MCF 10A (cell line): ENCODE data around the gene ARHGEF39. TPM values are rescaled to one million over a fixed set of nuclear protein-coding genes. Genes with fewer than 3 reads are reported as not detected.
"Not testable (repeated sequence)": the region's sequence is repeated elsewhere in the genome, so short reads cannot be mapped to it uniquely, and the experiment has no call there.

ENCODE experiments used
- BruUV-seq: library from RNA; stranded (reverse); fragments of 400-500 nt; replicated peaks from 2 replicates; lab custom pipeline; 2021; lab: Mats Ljungman, UMichigan
- CTCF ChIA-PET: fragments of 300-600 bp; sonication (Branson Sonifier 250); formaldehyde crosslinking; extraction: SDS; loops from one replicate; lab custom pipeline; 2021; ENCODE audit warnings: antibody characterized with exemption, inconsistent platforms; lab: Yijun Ruan, JAX
- POLR2A ChIA-PET: fragments of 300-600, 350-650 bp; sonication (Branson Sonifier 250); formaldehyde crosslinking; extraction: SDS; loops from one replicate; lab custom pipeline; 2020; ENCODE audit warnings: antibody characterized with exemption, inconsistent platforms; lab: Yijun Ruan, JAX
- DNase-seq: peaks from one replicate; pipeline ENCODE4 v3.0.0-alpha.2; 2018; ENCODE audit not compliant: unreplicated experiment
- H3K27ac Mint-ChIP-seq: one replicate; pipeline ENCODE4 v1.8.0; 2022; ENCODE audit warnings: mild to moderate bottlenecking, low read depth, mixed read lengths; ENCODE audit not compliant: unreplicated experiment
- H3K27me3 Mint-ChIP-seq: one replicate; pipeline ENCODE4 v1.8.0; 2022; ENCODE audit warnings: mixed read lengths; ENCODE audit not compliant: insufficient read depth, unreplicated experiment
- H3K36me3 Mint-ChIP-seq: one replicate; pipeline ENCODE4 v1.8.0; 2022; ENCODE audit warnings: mild to moderate bottlenecking, moderate library complexity, mixed read lengths; ENCODE audit not compliant: insufficient read depth, unreplicated experiment
- H3K4me1 Mint-ChIP-seq: one replicate; pipeline ENCODE4 v1.8.0; 2022; ENCODE audit warnings: mixed read lengths; ENCODE audit not compliant: insufficient read depth, unreplicated experiment
- H3K4me3 Mint-ChIP-seq: one replicate; pipeline ENCODE4 v1.8.0; 2022; ENCODE audit warnings: mild to moderate bottlenecking, moderate library complexity, mixed read lengths; ENCODE audit not compliant: unreplicated experiment
- H3K9me3 Mint-ChIP-seq: one replicate; pipeline ENCODE4 v1.8.0; 2022; ENCODE audit warnings: mixed read lengths; ENCODE audit not compliant: unreplicated experiment
- intact Hi-C: fragments of 100-400 bp; cut with micrococcal nuclease; formaldehyde crosslinking; loops from 2 replicates; pipeline ENCODE4 v1.14.1; 2022
- total RNA-seq: library from RNA; stranded (reverse); gene quantifications from 2 replicates; pipeline ENCODE4 v1.2.3, GENCODE V29; 2022
- TF ChIP-seq, protein P1 (sequence below): fragments of 200-600 bp; IDR thresholded peaks from one replicate; pipeline ENCODE4 v1.8.0; 2022; ENCODE audit warnings: antibody characterized with exemption, mild to moderate bottlenecking; ENCODE audit not compliant: unreplicated experiment

ARHGEF39 gene
- total RNA-seq, 1 experiment from 2014 or later: 5.1 TPM

DNA sequence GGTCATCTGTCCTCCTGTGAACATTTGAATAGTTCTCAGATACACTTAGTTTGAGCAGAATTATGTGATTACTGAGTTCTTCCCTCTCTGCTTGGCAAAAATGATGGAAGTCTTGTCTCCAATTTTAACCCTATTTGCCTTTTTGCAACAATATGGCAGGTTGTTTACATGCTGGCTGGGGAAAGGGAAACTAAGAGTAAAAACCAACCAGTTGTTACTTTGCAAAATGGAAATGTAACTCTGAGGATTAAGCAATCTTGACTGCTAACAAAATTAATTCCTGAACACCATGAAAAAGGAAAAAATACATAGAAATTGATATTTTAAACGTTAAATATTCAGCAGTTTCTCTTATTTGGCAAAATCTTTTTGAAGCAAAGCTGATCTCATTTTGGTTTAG lies 25.4 kb downstream of the ARHGEF39 start:
- intact Hi-C loops: loop anchor here (5.0 kb wide), 1 partner anchor 157 kb away; no protein-coding TSS in a partner anchor
- BruUV-seq: no TSS peak
- peaks cover 4% of the 10 kb centered on the region for H3K36me3 Mint-ChIP-seq
- TF ChIP-seq, protein P1, sequence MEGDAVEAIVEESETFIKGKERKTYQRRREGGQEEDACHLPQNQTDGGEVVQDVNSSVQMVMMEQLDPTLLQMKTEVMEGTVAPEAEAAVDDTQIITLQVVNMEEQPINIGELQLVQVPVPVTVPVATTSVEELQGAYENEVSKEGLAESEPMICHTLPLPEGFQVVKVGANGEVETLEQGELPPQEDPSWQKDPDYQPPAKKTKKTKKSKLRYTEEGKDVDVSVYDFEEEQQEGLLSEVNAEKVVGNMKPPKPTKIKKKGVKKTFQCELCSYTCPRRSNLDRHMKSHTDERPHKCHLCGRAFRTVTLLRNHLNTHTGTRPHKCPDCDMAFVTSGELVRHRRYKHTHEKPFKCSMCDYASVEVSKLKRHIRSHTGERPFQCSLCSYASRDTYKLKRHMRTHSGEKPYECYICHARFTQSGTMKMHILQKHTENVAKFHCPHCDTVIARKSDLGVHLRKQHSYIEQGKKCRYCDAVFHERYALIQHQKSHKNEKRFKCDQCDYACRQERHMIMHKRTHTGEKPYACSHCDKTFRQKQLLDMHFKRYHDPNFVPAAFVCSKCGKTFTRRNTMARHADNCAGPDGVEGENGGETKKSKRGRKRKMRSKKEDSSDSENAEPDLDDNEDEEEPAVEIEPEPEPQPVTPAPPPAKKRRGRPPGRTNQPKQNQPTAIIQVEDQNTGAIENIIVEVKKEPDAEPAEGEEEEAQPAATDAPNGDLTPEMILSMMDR: no peak
- H3K4me3 Mint-ChIP-seq: no peak overlapping the region
- H3K27ac Mint-ChIP-seq: no peak overlapping the region
- CTCF ChIA-PET: interaction anchor here (1.0 to 1.6 kb wide), 2 partner anchors 28 to 117 kb away, joined by 3 to 6 read pairs; no protein-coding TSS in a partner anchor
- POLR2A ChIA-PET: interaction anchor here (1.3 kb wide), 1 partner anchor 35 kb away, joined by 3 read pairs; the partner anchor contains the start of gene TESK1
- no peak for DNase-seq
- H3K4me1 Mint-ChIP-seq: peaks cover 4% of the 10 kb centered on the region
- H3K9me3 Mint-ChIP-seq: no peaks in the 10 kb centered on the region
- no peaks in the 10 kb centered on the region for H3K27me3 Mint-ChIP-seq

GRCh38 chr9:35639225-35639624 lies 25.8 kb downstream of the ARHGEF39 start:
- H3K9me3 Mint-ChIP-seq, BruUV-seq, H3K4me3 Mint-ChIP-seq, H3K36me3 Mint-ChIP-seq, H3K4me1 Mint-ChIP-seq, intact Hi-C loops, H3K27ac Mint-ChIP-seq, H3K27me3 Mint-ChIP-seq, DNase-seq: not testable (repeated sequence)
- POLR2A ChIA-PET: interaction anchor here (1.3 kb wide), 1 partner anchor 34 kb away, joined by 3 read pairs; the partner anchor contains the start of gene TESK1
- CTCF ChIA-PET: interaction anchor here (1.6 kb wide), 1 partner anchor 28 kb away, joined by 6 read pairs; no protein-coding TSS in a partner anchor

- H3K36me3 Mint-ChIP-seq, H3K9me3 Mint-ChIP-seq, BruUV-seq, intact Hi-C loops, H3K27ac Mint-ChIP-seq, DNase-seq, H3K27me3 Mint-ChIP-seq, H3K4me3 Mint-ChIP-seq, H3K4me1 Mint-ChIP-seq: not testable (repeated sequence)
- ChIA-PET POLR2A (interaction anchor here (1.3 kb wide), 1 partner anchor 34 kb away, joined by 3 read pairs; the partner anchor contains the start of gene TESK1), CTCF (interaction anchor here (0.6 to 0.7 kb wide), 2 partner anchors 41 to 201 kb away, joined by 3 read pairs; no protein-coding TSS in a partner anchor)
Measured at GRCh38 chr9:35638751-35639150, 26.2 kb downstream of the ARHGEF39 start.

DNA sequence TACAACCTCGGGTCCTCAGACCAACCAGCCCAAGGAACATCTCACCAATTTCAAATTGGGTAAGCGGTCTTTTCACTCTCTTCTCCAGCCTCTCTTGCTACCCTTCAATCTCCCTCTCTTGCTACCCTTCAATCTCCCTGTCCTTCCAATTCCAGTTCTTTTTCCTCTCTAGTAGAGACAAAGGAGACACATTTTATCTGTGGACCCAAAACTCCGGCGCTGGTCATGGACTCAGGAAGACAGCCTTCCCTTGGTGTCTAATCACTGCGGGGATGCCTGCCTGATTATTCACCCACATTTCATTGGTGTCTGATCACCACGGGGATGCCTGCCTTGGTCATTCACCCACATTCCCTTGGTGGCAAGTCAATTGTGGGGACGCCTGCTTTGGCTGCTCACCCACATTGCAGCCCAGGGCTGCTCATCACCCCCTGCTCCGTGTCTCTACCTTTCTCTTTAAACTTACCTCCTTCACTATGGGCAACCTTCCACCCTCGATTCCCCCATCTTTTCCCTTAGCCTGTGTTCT lies 27.5 kb downstream of the ARHGEF39 start:
- CTCF ChIA-PET, H3K27me3 Mint-ChIP-seq, intact Hi-C loops, DNase-seq, H3K9me3 Mint-ChIP-seq, H3K4me1 Mint-ChIP-seq, H3K27ac Mint-ChIP-seq, POLR2A ChIA-PET, BruUV-seq, H3K36me3 Mint-ChIP-seq, H3K4me3 Mint-ChIP-seq: not testable (repeated sequence)

- DNase-seq, H3K27ac Mint-ChIP-seq, H3K27me3 Mint-ChIP-seq, H3K4me1 Mint-ChIP-seq, BruUV-seq, H3K36me3 Mint-ChIP-seq, intact Hi-C loops, H3K9me3 Mint-ChIP-seq, H3K4me3 Mint-ChIP-seq: not testable (repeated sequence)
- ChIA-PET CTCF (interaction anchor here (0.8 to 1.7 kb wide), 2 partner anchors 8 to 10 kb away, joined by 3 to 7 read pairs; no protein-coding TSS in a partner anchor), POLR2A (interaction anchor here (1.0 kb wide), 1 partner anchor 8 kb away, joined by 3 read pairs; no protein-coding TSS in a partner anchor)
Measured at GRCh38 chr9:35636877-35637246, 28.1 kb downstream of the ARHGEF39 start.
